ENCODE results near the gene TOX2.
A peak's percentile ranks its signal among the peaks of the same experiment; 100 is the strongest.

The TOX2 gene

DNA sequence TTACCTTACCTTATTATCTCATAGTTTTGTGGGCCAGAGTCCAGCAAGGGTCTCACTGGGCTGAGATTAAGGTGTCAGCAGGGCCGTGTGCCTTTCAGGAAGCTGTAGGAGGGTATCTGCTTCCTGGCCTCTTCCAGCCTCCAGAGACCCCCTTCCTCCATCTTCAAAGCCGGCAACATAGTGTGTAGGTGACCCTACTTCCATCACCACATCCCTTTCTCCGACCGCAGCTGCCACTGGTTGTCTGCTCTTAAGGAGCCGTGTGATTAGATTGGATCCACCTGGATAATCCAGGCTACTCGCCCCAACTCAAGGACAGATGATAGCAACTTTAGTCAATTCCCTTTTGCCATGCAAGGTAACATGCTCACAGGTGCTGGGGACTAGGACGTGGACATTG lies 181.2 kb downstream of the TOX2 start:
- Histone ChIP-seq H3K27ac (ENCODE audit: poor library complexity, severe bottlenecking) (no peak overlapping the region), H3K36me3 (ENCODE audit: low read depth) (no peaks in the 10 kb centered on the region), H3K4me3 (ENCODE audit: severe bottlenecking) (no peak overlapping the region), H3K9me3 (ENCODE audit: severe bottlenecking) (no peaks in the 10 kb centered on the region), H3K4me1 (ENCODE audit: insufficient read depth, poor library complexity, severe bottlenecking) (peaks cover 10% of the 10 kb centered on the region), H3K27me3 (ENCODE audit: insufficient read depth, poor library complexity, severe bottlenecking) (no peaks in the 10 kb centered on the region)
- ATAC-seq (ENCODE audit: low read depth) (no peak), DNase-seq (ENCODE audit: low spot score) (peak; percentile 64)
- TF ChIP-seq, protein P1, sequence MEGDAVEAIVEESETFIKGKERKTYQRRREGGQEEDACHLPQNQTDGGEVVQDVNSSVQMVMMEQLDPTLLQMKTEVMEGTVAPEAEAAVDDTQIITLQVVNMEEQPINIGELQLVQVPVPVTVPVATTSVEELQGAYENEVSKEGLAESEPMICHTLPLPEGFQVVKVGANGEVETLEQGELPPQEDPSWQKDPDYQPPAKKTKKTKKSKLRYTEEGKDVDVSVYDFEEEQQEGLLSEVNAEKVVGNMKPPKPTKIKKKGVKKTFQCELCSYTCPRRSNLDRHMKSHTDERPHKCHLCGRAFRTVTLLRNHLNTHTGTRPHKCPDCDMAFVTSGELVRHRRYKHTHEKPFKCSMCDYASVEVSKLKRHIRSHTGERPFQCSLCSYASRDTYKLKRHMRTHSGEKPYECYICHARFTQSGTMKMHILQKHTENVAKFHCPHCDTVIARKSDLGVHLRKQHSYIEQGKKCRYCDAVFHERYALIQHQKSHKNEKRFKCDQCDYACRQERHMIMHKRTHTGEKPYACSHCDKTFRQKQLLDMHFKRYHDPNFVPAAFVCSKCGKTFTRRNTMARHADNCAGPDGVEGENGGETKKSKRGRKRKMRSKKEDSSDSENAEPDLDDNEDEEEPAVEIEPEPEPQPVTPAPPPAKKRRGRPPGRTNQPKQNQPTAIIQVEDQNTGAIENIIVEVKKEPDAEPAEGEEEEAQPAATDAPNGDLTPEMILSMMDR (IDR thresholded peaks at IDR 0.05; ENCODE audit: poor library complexity, severe bottlenecking): no peak

DNA sequence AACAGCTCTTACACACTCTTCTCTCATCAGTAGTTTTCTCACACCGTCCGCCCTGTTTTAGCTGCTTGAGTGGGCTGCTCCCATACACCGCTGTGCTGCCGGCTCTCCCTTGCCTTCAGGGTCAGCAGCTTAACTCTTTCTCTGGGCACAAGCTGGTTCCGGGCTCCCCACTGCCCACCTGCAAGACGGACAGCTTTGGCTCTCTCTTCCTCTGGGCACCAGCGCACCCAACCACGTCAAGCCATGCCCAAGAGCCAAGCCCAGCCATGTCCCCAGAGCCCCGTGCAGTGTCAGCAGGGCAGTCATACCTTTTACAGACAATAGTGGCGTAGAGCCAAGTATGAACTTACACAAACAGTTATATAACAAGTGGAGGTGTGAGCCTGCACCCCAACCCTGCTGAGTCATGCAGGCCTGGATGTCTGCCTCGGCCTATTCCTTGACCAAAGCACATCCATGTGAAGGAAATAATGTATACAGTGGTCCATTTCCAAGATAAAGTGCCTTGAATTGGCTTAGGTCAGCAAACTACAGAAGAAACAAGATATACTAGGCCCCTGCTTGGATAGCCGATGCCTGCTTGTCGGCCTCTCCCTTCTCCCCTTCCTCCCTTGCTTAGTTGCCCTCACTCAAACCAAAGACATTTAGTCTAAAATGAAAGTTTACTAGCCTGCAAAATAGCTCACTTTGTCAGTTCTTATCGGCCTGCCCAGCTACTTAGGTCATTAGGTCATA lies 183.0 kb downstream of the TOX2 start:
- TF ChIP-seq, protein P1 (IDR thresholded peaks at IDR 0.05; ENCODE audit: poor library complexity, severe bottlenecking): no peak
- H3K27ac ChIP-seq (ENCODE audit: poor library complexity, severe bottlenecking): no peak overlapping the region
- peak; percentile 71 for DNase-seq (ENCODE audit: low spot score)
- ATAC-seq (ENCODE audit: low read depth): peak; percentile 51
- H3K9me3 ChIP-seq (ENCODE audit: severe bottlenecking): no peaks in the 10 kb centered on the region
- peaks cover 8% of the 10 kb centered on the region for H3K4me1 ChIP-seq (ENCODE audit: insufficient read depth, poor library complexity, severe bottlenecking)
- H3K36me3 ChIP-seq (ENCODE audit: low read depth): no peaks in the 10 kb centered on the region
- H3K27me3 ChIP-seq (ENCODE audit: insufficient read depth, poor library complexity, severe bottlenecking): no peaks in the 10 kb centered on the region
- no peak overlapping the region for H3K4me3 ChIP-seq (ENCODE audit: severe bottlenecking)

DNA sequence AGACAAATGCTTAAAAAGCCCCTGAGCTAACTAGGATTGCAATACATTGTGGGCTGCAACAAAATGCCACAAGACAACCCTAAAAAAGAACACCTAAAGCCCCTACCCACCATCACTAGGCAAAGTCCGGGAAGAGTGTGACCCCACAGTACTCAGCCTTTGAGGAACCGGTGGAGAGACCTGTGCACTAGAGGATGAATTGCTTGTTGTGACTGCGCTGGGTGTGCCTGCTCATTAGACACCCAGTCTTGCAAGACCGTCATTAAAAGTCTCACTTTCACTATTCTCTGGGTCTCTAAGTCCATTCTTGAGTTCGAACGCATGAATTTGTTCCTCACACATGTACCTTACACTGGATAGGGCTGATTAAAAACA lies 183.6 kb downstream of the TOX2 start:
- Histone ChIP-seq H3K36me3 (ENCODE audit: low read depth) (no peaks in the 10 kb centered on the region), H3K27me3 (ENCODE audit: insufficient read depth, poor library complexity, severe bottlenecking) (peaks cover 3% of the 10 kb centered on the region), H3K9me3 (ENCODE audit: severe bottlenecking) (no peaks in the 10 kb centered on the region), H3K4me1 (ENCODE audit: insufficient read depth, poor library complexity, severe bottlenecking) (peaks cover 8% of the 10 kb centered on the region), H3K27ac (ENCODE audit: poor library complexity, severe bottlenecking) (no peak overlapping the region), H3K4me3 (ENCODE audit: severe bottlenecking) (no peak overlapping the region)
- TF ChIP-seq, protein P1 (IDR thresholded peaks at IDR 0.05; ENCODE audit: poor library complexity, severe bottlenecking): no peak
- DNase-seq (ENCODE audit: low spot score): peak; percentile 51
- no peak for ATAC-seq (ENCODE audit: low read depth)

DNA sequence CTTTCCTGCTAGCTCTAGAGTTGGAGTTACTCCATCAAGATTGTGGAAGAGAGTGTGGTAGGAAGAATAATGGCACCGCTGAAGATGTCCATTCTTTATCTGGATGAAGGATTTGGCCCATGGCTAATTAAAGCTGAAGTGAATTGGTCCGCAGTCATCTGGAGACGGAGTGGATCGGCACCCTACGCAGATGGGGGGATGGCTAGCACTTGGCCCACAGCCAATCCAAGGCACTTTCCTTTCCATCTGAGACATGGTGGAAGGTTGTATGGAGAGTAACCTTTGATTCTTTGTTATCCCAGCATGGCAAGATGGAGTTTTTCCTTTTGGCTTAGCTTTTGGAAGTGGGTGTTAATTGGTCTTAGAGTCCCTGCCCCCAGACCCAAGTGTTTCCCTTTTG lies 184.0 kb downstream of the TOX2 start:
- ATAC-seq (ENCODE audit: low read depth): no peak
- peaks cover 8% of the 10 kb centered on the region for H3K4me1 ChIP-seq (ENCODE audit: insufficient read depth, poor library complexity, severe bottlenecking)
- peaks cover 4% of the 10 kb centered on the region for H3K27me3 ChIP-seq (ENCODE audit: insufficient read depth, poor library complexity, severe bottlenecking)
- TF ChIP-seq, protein P1 (IDR thresholded peaks at IDR 0.05; ENCODE audit: poor library complexity, severe bottlenecking): no peak
- H3K36me3 ChIP-seq (ENCODE audit: low read depth): no peaks in the 10 kb centered on the region
- H3K27ac ChIP-seq (ENCODE audit: poor library complexity, severe bottlenecking): no peak overlapping the region
- H3K4me3 ChIP-seq (ENCODE audit: severe bottlenecking): no peak overlapping the region
- peak; percentile 66 for DNase-seq (ENCODE audit: low spot score)
- H3K9me3 ChIP-seq (ENCODE audit: severe bottlenecking): no peaks in the 10 kb centered on the region

DNA sequence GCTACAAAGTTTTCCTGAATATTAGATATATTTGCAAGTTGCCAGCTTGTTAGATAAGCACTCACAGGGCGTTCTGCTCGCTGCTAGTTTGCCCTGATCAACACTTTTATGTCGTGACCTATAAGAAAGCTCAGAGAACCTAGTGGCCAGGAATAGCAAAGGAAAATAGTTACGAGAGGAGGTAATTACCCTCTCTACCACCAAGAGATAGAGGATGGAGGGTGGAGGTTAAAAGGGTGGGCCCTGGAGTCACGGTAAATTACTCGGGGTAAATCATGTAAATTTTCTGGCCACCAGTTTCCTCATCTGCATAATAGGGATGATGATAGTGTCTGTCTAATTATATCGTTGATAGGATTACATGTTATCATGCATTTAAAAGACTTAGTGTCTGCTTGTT lies 185.2 kb downstream of the TOX2 start:
- no peaks in the 10 kb centered on the region for H3K9me3 ChIP-seq (ENCODE audit: severe bottlenecking)
- peak; percentile 22 for DNase-seq (ENCODE audit: low spot score)
- no peak overlapping the region for H3K27ac ChIP-seq (ENCODE audit: poor library complexity, severe bottlenecking)
- peaks cover 10% of the 10 kb centered on the region for H3K27me3 ChIP-seq (ENCODE audit: insufficient read depth, poor library complexity, severe bottlenecking)
- ATAC-seq (ENCODE audit: low read depth): no peak
- peaks cover 11% of the 10 kb centered on the region for H3K4me1 ChIP-seq (ENCODE audit: insufficient read depth, poor library complexity, severe bottlenecking)
- H3K36me3 ChIP-seq (ENCODE audit: low read depth): no peaks in the 10 kb centered on the region
- no peak overlapping the region for H3K4me3 ChIP-seq (ENCODE audit: severe bottlenecking)
- TF ChIP-seq, protein P1 (IDR thresholded peaks at IDR 0.05; ENCODE audit: poor library complexity, severe bottlenecking): no peak
